GM18507 (cell line): ENCODE measurements around the gene EVX2.

Source experiments
- DNase-seq: peaks from one replicate; pipeline ENCODE4 v3.0.0; 2011; ENCODE audit warnings: low read depth; ENCODE audit not compliant: insufficient read length; ENCODE audit errors: extremely low spot score
- FAIRE-seq: peaks from 2 replicates; lab custom pipeline; 2011; peaks lifted over from hg19 to GRCh38; lab: Jason Lieb, UNC

Gene EVX2

GRCh38 chr2:176087330-176088047 lies 3.7 kb upstream of the EVX2 start:
- FAIRE-seq = no peak
- no peak for DNase-seq

GRCh38 chr2:176085861-176086771 lies 2.4 kb upstream of the EVX2 start:
- FAIRE-seq = no peak

GRCh38 chr2:176085120-176085788 lies 1.5 kb upstream of the EVX2 start:
- FAIRE-seq (no peak), DNase-seq (no peak)

More at GRCh38 chr2:176085861-176086771, 2.4 kb upstream of the EVX2 start:
- DNase-seq = no peak

GRCh38 chr2:176084611-176085119 lies 903 bp upstream of the EVX2 start:
- DNase-seq (no peak), FAIRE-seq (no peak)

GRCh38 chr2:176082824-176083751 lies 674 bp downstream of the EVX2 start:
- DNase-seq = no peak

GRCh38 chr2:176082525-176082823 lies 1.3 kb downstream of the EVX2 start:
- DNase-seq = no peak
- FAIRE-seq = no peak

More at GRCh38 chr2:176082824-176083751, 674 bp downstream of the EVX2 start:
- no peak for FAIRE-seq

GRCh38 chr2:176081837-176082524 lies 1.8 kb downstream of the EVX2 start:
- FAIRE-seq (no peak), DNase-seq (no peak)

GRCh38 chr2:176081376-176081836 lies 2.4 kb downstream of the EVX2 start:
- no peak for FAIRE-seq
- DNase-seq = no peak

- DNase-seq (no peak), FAIRE-seq (no peak)
Measured at GRCh38 chr2:176080540-176081375, 3.0 kb downstream of the EVX2 start.

- DNase-seq (no peak), FAIRE-seq (no peak)
Measured at GRCh38 chr2:176079831-176080539, 3.8 kb downstream of the EVX2 start.

GRCh38 chr2:176079285-176079830 lies 4.4 kb downstream of the EVX2 start:
- DNase-seq = no peak

GRCh38 chr2:176078541-176079284 lies 5.0 kb downstream of the EVX2 start:
- no peak for DNase-seq
- no peak for FAIRE-seq

More at GRCh38 chr2:176079285-176079830, 4.4 kb downstream of the EVX2 start:
- no peak for FAIRE-seq

- DNase-seq = no peak
- no peak for FAIRE-seq
Measured at GRCh38 chr2:176076796-176077195, 7.0 kb downstream of the EVX2 start.

- FAIRE-seq (no peak), DNase-seq (no peak)
Measured at GRCh38 chr2:176076063-176076462, 7.7 kb downstream of the EVX2 start.

GRCh38 chr2:176075481-176075880 lies 8.3 kb downstream of the EVX2 start:
- DNase-seq = no peak
- FAIRE-seq = no peak

GRCh38 chr2:176074919-176075425 lies 8.8 kb downstream of the EVX2 start:
- FAIRE-seq (no peak), DNase-seq (no peak)
